Dermis lymphatic vessel endothelial cell (primary cell): ENCODE measurements around the gene KIAA1671. TPM values are rescaled to one million over a fixed set of nuclear protein-coding genes. Genes with fewer than 3 reads are reported as not detected.

Experiments used
- total RNA-seq: library from RNA; depleted of rRNA; stranded (reverse); fragments of >200 nt; gene quantifications from 2 replicates; pipeline ENCODE4 v1.2.1, GENCODE V29; 2014

Gene KIAA1671
- total RNA-seq = 34.5 and 64.3 TPM in 2 replicates

DNA sequence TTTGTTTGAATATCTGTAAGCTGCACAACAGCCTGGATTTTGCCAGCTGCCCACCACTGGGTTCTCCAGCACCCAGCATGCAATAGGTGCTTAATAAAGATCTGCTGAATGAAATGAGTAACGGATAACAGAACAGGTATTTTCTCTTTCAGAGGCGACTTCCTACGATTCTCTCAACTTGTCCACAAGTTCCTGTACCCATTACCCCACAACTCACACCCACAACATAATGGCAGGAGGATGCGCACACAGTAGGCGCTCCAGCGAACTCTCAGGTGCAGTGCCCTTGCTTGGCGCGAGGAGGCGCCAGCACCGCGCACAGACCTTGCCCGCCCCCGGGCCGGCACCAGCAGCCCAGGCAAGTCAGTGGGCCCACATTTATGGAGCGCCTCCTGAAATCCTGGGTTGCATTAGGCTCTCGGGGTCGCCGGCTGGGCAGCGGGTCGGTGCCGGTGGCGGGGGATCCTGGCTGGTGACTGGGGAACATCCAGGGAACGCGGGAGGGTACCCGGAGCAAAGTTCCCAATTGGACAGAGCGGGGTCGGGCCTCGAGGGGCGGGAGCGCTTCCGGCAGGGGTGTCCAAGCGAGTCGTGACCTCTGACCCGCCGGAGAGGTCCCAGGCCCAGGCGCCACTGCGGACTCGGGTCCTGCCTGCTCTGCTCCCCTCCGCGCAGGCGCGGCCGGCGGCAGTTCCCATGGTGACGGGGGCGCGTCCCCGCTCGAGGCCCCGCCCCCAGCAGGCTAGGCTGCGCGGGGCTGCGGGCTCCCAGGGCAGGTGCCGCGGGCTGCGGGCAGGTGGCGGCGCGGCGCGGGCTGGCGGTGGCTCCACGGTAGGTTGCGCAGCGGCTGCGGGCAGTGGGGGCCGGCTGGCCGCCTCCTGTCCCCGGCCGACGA lies at the start of gene KIAA1671:
KIAA1671 (plus strand) TSS at position 775 of the 895 bp plus-strand sequence. CDS start 75,284 bp downstream, outside the sequence.

DNA sequence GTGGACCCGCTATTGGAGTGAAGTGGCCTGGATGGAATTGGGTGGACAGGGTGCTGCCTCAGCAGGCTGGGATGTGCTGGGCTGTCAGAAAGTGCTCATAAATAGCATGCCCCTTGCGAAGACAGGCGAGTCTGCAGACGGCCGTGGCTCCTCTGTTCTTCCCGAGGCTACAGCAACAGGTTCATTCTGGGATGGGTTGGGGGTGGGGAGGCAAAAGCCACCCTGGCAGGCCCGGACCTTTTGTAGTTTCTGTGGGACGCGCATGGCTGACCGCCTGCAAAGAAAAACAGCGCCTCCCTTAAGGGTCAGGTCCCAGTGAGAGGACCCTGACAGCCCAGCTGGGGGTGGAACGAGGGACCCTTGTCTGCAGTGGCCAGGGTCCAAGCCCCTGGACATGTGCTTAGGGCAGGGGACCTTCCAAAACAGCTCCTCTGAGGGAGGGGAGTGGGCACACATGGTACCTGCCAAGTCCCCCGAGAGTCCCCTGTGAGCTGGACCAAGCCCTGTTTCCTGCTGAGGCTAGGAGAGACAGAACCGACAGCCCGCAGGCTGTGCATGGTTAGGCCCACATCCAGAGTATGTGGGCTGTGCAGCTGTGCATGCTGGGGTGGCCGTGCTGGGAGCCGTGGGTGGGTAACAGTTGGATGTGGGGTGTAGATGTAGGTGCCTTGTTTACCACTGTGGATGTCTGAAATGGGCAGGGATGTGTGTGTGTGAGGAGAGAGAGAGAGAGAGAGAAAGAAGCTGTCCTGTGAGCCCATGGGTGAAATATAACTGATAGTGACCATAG lies 247.4 kb downstream of the KIAA1671 start, which contains the start of gene CRYBB3:
CRYBB3 (plus strand) TSS at position 128 of the 790 bp plus-strand sequence. CDS start 1,539 bp downstream, outside the sequence.

DNA sequence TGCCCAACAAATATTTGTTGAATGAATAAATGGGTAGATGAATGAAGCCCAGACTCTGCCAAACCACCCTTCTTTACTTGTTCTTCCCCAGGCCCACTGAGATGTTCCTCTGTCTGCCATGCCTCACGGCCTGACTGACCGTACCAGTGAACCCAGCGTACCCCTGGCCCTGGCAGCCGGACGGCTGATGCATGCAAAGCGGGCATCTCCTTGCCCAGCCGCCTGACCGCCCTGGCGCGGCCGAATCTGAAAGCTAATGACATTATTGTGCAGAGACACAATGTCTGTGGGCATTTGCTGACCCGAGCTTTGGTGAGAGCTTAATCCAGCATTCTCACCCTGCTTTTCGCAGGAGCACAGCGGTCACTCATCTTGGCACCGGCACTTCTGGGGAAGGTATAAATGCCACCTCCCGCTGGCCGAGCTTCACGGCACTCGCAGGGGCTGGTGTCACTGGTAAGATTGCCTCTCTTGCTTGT lies 266.7 kb downstream of the KIAA1671 start, which contains the start of gene CRYBB2:
CRYBB2 (plus strand) TSS at position 429 of the 479 bp plus-strand sequence. CDS start 1,791 bp downstream, outside the sequence.

Other genes with a start within 250 kb of the KIAA1671 start
- under 0.01 TPM in 1 of 2 replicates, not detected in the other for gene PIWIL3, start 178.0 kb upstream of the KIAA1671 start, total RNA-seq
- gene SGSM1, start 146.5 kb upstream of the KIAA1671 start, total RNA-seq = 5.9 and 11.5 TPM in 2 replicates
- 0.09 TPM in 1 of 2 replicates, not detected in the other for gene LHFPL7, start 6.0 kb upstream of the KIAA1671 start, total RNA-seq
- gene CRYBB3, start 247.1 kb downstream of the KIAA1671 start, total RNA-seq = 0.11 and 0.17 TPM in 2 replicates